Measurements from ENCODE around the gene TM9SF2. TPM values are rescaled to one million over a fixed set of nuclear protein-coding genes. Genes with fewer than 3 reads are reported as not detected.

The TM9SF2 gene
- total RNA-seq, 2 donors from 2014 or later: 44.0 to 49.0 TPM

Other genes with a start within 250 kb of the TM9SF2 start
- gene GPR18, start 243.1 kb upstream of the TM9SF2 start, total RNA-seq: 1 to 10 TPM; 2.0 to 8.4 TPM
- gene GPR183, start 194.1 kb upstream of the TM9SF2 start, total RNA-seq: 10 to 100 TPM; 55.0 to 55.4 TPM
- 10 to 100 TPM; 10.5 to 11.8 TPM for gene CLYBL, start 105.2 kb downstream of the TM9SF2 start, total RNA-seq